HG03521 (cell line): ENCODE measurements around the gene KLHDC10.
A peak's percentile ranks its signal among the peaks of the same experiment; 100 is the strongest.
"Not testable (repeated sequence)": the region's sequence is repeated elsewhere in the genome, so short reads cannot be mapped to it uniquely, and the experiment has no call there.

Experiments used
- ATAC-seq: cut with Tn5 transposase; IDR thresholded peaks from one replicate; pipeline ENCODE4 v1.9.1; 2021; ENCODE audit warnings: mild to moderate bottlenecking, moderate library complexity; ENCODE audit not compliant: unreplicated experiment

KLHDC10 gene, protein sequence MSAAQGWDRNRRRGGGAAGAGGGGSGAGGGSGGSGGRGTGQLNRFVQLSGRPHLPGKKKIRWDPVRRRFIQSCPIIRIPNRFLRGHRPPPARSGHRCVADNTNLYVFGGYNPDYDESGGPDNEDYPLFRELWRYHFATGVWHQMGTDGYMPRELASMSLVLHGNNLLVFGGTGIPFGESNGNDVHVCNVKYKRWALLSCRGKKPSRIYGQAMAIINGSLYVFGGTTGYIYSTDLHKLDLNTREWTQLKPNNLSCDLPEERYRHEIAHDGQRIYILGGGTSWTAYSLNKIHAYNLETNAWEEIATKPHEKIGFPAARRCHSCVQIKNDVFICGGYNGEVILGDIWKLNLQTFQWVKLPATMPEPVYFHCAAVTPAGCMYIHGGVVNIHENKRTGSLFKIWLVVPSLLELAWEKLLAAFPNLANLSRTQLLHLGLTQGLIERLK

DNA sequence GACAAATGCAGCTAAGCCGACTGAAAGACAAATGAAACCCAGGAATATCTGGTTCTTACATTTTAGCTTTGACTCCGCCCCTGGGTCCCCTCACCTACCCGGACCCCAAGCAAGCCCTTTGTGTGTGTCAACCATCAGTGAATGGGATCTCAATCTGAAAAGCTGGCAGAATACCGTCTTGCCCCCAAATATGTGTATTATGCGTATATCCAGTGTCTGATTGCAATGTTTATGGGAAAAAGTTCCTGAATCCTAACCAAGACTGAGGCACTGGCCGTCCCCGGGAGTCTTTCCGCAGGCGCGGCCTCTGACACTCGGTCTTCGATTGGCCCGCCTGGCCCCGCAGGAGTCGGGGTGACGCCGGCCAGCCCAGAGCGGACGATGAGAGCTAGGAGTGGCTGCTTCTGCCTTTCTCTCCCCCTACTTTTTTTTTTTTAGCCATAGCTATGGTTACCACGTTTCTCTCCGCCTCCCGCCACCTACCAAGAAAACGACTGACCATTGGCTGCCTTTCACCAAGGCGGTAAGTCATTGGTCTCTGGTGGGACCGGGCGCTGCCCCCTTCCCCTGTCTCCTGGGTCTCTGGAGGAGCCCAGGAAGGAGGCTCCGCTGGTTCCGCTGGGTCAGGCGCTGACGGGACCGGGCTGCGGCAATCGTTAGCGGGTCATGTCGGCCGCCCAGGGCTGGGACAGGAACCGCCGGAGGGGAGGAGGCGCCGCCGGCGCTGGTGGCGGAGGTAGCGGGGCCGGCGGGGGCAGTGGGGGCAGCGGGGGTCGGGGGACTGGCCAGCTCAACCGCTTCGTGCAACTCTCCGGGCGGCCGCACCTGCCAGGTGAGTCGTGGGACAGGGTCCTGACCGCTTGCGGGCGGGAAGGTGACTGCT lies at the start of gene KLHDC10:
KLHDC10 (plus strand) TSS at position 557 of the 883 bp plus-strand sequence; CDS start at position 667, 110 bp downstream.
- peak; percentile 98 for ATAC-seq

DNA sequence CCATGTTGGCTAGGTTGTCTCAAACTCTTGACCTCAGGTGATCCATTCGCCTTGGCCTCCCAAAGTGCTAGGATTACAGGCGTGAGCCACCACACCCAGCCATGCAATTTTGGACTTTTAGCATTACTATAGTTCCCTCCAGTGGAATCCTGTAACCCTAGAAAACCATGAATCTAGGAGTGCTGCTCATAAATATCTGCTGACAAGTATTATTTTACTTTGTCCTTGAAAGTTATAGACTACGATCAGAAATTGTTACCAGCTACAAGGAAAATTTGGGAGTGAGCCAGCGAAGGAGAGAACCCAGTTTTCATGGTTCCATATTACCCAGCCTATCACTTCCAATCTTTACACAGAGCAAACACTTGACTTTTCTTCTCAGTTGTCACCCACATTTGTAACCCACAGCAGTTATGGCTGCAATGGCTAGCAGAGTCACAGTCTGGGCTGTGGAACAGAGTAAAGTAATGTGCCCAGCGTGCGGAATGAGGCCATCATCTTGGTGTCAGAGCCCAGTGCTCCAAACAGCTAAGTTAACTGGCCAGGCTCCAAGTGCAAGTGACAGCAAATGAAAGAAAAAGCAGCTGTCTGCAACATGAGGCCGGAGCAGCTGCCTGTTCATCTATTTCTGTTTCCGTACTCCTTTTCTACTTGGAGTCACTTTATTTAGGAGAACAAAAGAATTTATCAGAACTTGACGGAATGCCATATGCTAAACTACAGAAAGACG lies 49.1 kb upstream of the KLHDC10 start:
- no peak for ATAC-seq

DNA sequence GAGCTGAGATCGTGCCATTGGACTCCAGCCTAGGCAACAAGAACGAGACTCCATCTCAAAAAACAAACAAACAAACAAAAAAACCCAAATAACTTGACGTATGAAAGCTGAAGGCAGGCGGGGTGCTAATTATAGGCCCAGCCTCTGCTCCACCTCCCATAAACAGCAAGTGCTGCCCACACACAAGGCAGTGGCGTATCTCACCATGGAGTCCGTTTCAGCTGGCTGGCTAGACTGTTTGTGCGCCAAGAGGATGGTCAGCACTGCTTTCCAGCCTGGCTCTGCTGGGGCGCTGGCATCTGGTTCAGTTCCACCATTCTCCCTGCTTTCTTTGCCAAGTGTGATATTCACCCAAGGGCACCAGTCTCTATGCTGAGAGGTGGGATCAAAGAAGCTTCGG lies 48.2 kb upstream of the KLHDC10 start:
- ATAC-seq = no peak

DNA sequence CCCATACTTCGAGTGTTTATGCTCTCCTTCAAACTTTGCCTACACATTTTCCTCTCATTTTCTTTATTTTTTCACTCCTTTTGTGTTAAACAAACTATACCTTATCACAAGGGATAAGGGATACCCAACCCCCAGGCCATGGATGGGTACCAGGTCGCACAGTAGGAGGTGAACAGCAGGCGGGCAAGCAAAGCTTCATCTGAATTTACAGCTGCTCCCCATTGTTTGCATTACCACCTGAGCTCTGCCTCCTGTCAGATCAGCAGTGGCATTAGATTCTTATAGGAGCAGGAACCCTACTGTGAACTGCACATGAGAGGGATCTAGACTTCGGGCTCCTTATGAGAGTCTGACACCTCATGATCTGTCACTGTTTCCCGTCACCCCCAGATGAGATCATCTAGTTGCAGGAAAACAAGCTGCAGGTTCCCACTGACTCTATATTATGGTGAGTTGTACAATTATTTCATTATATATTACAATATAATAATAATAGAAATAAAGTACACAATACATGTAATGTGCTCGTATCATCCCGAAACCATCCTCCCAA lies 47.6 kb upstream of the KLHDC10 start:
- no peak for ATAC-seq

DNA sequence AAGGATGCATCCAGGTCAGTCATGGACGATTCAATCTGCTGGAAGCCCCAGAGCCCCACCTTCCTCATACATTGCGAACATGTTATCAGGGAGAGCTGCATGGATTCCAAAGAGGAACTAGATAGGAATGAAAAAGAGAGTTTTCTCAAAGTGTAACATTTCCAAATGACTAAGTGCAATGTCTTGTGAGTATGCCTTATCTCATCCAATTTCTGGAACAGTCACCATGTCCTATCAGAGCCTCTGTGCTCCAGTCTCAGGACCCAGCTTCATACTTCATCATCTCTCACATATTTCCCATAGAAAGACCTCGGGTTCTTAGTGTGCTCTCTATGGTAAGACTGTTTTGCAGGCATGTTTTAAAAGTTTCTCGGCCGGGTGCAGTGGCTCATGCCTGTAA lies 45.9 kb upstream of the KLHDC10 start:
- no peak for ATAC-seq

DNA sequence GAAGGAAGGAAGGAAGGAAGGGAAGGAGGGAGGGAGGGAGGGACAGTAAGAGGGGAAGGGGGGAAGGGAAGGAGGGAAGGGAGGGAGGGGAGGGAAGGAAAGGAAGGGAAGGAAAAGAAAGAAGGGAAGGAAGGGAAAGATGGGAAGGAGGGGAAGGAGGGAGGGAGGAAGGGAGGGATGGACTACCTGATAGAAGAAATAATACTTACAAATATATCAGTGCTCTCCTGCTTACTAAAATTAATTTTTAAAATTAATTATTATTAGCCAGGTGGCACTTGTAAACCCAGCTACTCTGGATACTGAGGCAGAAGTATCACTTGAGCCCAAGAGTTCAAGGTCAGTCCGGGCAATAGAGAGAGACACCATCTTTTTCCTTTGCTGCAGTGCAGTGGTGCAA lies 37.6 kb upstream of the KLHDC10 start:
- no peak for ATAC-seq

DNA sequence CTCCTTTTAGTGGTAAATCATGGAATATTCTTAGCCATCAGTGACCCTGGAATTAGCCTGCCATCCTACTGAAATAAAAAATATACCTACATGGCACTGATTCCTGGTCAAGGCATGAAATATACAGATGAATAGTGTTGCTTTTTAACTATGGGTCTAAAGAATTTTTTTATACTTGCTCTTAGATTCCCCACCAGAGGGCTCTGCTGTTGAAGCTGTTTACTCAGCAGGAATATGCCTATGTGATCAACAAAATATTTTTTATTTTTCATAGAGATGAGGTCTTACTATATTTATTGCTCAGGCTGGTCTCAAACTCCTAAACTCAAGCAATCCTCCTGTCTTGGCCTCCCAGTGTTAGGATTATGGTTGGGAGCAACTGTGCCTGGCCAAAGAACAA lies 32.6 kb upstream of the KLHDC10 start:
- ATAC-seq = no peak

DNA sequence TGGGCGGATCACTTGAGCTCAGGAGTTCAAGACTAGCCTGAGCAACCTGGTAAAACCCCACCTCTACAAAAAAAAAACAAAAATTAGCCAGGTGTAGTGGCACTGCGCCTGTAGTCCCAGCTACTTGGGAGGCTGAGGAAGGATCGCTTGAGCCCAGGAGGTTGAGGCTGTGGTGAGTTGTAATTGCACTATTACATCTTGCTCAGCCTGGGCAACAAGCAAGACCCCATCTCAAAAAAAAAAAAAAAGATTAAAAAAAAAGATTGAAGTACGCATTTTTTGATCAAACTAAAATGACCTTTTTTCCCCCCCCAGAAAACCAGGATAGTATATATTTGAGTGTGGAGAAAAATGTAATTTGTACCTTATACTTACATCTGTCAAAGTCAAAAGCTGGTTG lies 29.8 kb upstream of the KLHDC10 start:
- ATAC-seq = no peak

DNA sequence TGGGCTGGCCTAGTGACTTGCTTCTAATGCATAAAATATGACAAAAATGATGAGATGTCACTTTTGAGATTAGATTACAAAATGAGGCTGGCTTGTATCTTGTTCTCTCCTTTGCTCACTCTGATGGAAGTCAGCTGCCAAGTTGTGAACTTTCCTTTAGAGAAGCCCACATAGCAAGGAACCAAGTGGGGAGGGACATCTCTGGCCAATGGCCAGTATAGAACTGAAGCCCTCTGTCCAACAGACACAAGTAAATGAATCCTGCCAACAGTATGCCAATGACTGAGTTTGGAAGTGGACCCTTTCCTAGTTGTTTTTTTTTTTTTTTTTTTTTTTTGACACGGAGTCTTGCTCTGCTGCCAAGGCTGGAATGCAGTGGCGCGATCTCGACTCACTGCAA lies 22.5 kb upstream of the KLHDC10 start:
- no peak for ATAC-seq

DNA sequence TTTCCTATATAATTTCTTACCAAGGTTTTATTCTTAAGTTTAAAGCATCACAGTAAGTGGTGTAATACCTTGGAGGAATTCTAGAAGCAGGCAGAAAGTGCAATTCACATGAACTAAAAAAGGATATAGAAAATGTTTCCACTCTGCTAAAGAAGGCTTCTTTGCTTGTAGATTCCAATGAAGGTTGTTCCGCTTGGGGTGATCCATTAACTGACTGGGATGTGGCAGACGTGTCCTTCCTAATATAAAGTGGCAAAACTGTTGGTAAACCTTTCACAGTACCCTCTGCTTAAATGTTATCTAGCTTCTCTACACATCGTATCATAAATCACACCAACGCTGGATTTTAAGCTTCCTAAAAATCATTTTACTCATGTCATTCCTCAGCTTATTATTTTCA lies 21.4 kb upstream of the KLHDC10 start:
- ATAC-seq = no peak

DNA sequence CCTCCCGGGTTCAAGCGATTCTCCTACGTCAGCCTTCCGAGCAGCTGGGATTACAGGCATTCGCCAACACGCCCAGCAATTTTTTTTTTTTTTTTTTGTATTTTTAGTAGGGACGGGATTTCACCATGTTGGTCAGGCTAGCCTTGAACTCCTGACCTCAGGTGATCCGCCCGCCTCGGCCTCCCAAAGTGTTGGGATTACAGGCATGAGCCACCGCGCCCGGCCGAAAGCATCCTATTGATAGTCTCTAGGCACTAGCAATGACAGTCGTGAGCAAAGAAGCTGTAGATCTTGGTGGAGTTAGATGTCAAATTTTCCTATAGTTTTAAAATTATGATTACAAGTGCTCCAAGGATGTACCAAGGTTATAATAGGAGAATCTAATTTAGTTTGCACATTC lies 18.1 kb upstream of the KLHDC10 start:
- ATAC-seq = not testable (repeated sequence)

DNA sequence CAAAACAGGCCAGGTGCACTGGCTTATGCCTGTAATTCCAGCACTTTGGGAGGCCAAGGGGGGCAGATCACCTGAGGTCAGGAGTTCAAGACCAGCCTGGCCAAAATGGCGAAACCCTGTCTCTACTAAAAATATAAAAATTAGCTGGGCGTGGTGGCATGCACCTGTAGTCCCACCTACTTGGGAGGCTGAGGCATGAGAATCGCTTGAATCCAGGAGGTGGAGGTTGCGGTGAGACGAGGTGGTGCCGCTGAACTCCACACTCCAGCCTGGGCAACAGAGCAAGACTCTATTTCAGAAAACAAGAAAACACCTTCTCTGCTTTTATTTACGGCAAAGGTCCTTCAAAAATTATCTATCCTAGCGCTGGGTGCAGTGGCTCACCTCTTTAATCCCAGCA lies 15.1 kb upstream of the KLHDC10 start:
- not testable (repeated sequence) for ATAC-seq

DNA sequence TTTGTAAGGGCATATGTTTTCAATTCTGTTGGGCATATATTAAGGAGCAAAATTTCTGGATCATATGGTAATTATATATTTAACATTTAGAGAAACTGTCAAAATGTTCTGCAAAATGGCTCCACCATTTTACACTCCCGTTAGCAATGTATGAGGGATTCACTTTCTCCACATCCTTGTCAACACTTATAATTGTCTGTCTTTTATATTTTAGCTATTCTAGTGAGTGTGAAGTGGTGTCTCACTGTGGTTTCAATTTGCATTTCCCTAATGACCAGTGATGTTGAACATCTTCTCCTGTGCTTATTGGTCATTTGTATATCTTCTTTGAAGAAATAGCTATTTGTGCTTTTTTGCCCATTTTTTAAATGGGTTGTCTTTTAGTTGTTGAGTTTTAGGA lies 8.1 kb upstream of the KLHDC10 start:
- ATAC-seq = no peak

DNA sequence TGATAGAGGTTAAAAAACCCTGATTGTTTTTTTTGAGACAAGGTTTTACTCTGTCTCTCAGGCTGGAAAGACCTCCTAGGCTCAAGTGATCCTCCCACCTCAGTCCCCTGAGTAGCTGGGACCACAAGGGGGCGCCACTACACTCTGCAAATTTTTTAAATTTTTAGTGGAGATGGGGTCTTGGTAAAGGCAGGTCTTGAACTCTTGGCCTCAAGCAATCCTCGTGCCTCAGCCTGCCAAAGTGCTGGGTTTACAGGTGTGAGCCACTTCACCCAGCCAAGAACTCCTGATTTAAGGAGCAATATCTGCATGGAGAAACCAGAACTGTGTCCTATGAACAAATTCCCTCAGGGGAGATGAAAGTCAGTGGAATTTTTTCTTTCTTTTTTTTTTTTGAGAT lies 7.3 kb upstream of the KLHDC10 start:
- no peak for ATAC-seq

DNA sequence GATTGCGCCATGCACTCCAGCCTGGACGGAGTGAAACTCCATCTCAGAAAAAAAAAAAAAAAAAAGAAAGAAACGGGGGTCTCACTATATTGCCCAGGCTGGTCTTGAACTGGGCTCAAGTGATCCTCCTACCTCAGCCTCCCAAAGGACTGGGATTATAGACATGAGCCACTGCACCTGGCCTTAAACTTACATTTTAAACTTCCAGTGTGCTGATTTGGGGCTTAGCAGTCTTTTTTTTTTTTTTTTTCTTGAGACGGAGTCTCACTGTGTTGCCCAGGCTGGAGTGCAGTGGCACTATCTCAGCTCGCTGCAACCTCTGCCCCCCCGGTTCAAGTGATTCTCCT lies 5.8 kb upstream of the KLHDC10 start:
- ATAC-seq = not testable (repeated sequence)

DNA sequence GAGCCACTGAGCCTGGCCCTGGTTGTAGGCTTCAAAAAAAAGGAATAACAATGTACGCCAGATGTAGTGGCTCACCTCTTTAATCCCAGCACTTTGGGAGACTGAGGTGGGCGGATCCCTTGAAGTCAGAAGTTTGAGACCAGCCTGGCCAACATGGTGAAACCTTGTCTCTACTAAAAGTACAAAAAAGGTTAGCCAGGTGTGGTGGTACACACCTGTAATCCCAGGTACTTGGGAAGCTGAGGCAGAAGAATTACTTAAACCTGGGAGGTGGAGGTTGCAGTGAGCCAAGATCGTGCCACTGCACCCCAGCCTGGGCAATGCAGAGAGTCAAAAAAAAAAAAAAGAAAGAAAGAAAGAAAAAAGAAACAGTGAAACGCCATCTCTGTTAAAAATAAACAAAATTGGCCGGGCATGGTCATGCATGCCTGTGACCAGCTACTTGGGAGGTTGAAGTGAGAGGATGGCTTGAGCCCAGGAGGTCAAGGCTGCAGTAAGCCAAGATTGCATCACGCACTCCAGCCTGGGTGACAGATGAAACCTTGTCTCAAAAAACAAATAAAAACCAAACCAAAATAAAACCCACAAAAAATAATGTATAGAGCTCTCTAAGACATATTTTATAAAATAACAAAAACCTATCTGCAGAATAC lies 4.7 kb upstream of the KLHDC10 start:
- ATAC-seq = no peak

DNA sequence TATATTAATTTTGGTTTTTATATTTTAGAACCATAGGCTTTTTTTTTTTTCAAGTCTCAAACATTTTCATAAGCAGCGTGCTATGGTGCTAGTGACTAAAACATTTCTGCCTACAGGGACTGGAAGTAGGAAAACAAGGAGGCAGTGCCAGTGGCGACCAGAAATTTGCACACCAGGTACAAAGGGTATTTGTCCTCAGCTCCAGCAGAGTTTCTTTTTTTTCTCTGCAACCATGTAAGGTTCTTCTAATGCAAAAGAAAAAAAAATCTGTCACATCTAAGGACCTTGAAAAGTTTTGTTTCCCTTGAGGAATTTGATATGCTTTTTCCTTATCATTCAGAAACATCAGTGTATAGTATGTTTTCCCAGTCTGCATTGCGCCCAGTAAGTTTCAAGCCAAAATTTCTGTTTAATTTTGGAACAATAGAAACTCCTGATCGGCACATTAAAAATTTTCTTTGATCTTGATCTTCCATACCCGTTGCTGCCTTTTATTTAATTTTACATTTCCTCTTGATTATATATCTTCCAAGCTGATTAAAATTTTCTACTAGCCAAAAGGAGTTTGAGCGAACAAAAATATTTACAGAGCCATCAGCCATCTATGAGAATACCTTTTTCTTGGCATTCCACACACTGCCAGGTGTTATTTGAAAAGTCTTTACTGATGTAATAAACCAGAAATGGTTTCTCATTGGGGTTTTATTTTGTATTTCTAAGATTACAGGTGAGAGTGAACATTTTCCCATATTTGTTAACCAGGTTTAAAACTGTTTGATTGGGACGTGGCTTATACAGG lies 956 bp upstream of the KLHDC10 start:
- ATAC-seq = no peak

DNA sequence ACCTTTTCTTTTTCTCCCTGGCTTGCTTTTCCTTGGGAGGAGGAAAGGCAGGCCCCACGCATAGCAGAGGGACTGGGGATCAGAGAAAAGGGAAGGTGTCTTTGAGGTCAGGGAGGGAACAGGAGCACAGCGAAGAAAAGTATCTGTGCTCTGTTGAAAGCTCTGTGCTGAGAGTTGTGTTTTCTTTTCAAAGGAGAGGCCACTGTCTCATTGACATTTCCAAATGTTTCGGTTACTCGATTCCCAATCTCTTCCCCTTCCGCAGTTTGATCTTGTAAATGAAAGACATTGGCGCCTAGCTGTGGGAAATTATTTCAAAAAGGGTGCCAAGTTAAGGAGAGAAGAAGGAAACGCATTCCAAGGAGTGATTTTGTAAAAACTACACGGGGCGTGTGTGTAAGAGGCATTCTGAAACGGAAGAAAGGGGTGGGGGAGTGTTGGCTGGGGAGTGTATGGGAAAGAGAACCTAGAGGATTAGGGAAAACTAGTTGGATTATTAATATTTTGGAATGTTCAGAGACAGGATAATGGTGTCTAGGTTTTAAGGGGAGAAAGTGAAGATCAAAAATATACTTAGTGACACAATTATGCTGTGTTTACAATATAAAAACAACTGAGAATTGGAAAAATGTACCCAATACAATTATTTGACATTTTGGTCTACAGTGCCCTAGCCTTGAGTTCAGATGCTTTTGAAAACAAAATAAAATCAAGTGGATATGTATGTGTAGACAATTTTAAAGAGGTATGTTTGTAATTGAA lies 708 bp downstream of the KLHDC10 start:
- ATAC-seq = peak; percentile 2
